ENCODE results near the gene PNKD. TPM values are rescaled to one million over a fixed set of nuclear protein-coding genes. Genes with fewer than 3 reads are reported as not detected.

PNKD gene
- total RNA-seq, 2 donors from 2014 or later, result 21.1 to 31.2 TPM

- H3K4me3 Mint-ChIP-seq, result peak within 1 kb of the TSS; percentile 65
These were observed 9.4 kb upstream of the PNKD start, which contains the start of gene GPBAR1 for GRCh38 chr2:218260742-218261422. Gene GPBAR1 (plus strand): TSS chr2:218261015. CDS start chr2:218262725, 1,710 bp downstream.

GRCh38 chr2:218261423-218262236 is 8.7 kb upstream of the PNKD start:
- Mint-ChIP-seq H3K27me3 (no peaks in the 10 kb centered on the region), H3K4me3 (no peak overlapping the region), H3K4me1 (peaks cover 18% of the 10 kb centered on the region), H3K36me3 (ENCODE audit: low read depth) (no peaks in the 10 kb centered on the region), H3K27ac (peak overlapping the region; percentile 49)
- ATAC-seq (no peak), DNase-seq (no peak)
- no peaks in the 10 kb centered on the region for H3K9me3 ChIP-seq (ENCODE audit: control insufficient read depth, low read length, poor library complexity, severe bottlenecking)

More at GRCh38 chr2:218260742-218261422, 9.4 kb upstream of the PNKD start, which contains the start of gene GPBAR1:
- H3K9me3 ChIP-seq (ENCODE audit: control insufficient read depth, low read length, poor library complexity, severe bottlenecking), result no peaks in the 10 kb centered on the region
- ATAC-seq, result no peak
- H3K4me1 Mint-ChIP-seq, result peaks cover 18% of the 10 kb centered on the region
- no peaks in the 10 kb centered on the region for H3K27me3 Mint-ChIP-seq
- no peak for DNase-seq
- H3K27ac Mint-ChIP-seq, result peak within 1 kb of the TSS; percentile 89
- no peaks in the 10 kb centered on the region for H3K36me3 Mint-ChIP-seq (ENCODE audit: low read depth)

- H3K27me3 Mint-ChIP-seq, result no peaks in the 10 kb centered on the region
- no peaks in the 10 kb centered on the region for H3K36me3 Mint-ChIP-seq (ENCODE audit: low read depth)
- DNase-seq, result no peak
- peak overlapping the region; percentile 49 for H3K27ac Mint-ChIP-seq
- no peaks in the 10 kb centered on the region for H3K9me3 ChIP-seq (ENCODE audit: control insufficient read depth, low read length, poor library complexity, severe bottlenecking)
- H3K4me1 Mint-ChIP-seq, result peaks cover 22% of the 10 kb centered on the region
- ATAC-seq, result no peak
- H3K4me3 Mint-ChIP-seq, result no peak overlapping the region
These were observed 8.1 kb upstream of the PNKD start for GRCh38 chr2:218262237-218262600.

- H3K27ac Mint-ChIP-seq, result no peak overlapping the region
- no peaks in the 10 kb centered on the region for H3K36me3 Mint-ChIP-seq (ENCODE audit: low read depth)
- no peaks in the 10 kb centered on the region for H3K9me3 ChIP-seq (ENCODE audit: control insufficient read depth, low read length, poor library complexity, severe bottlenecking)
- H3K4me1 Mint-ChIP-seq, result peaks cover 21% of the 10 kb centered on the region
- ATAC-seq (no peak), DNase-seq (no peak)
- H3K4me3 Mint-ChIP-seq, result no peak overlapping the region
- H3K27me3 Mint-ChIP-seq, result no peaks in the 10 kb centered on the region
These were observed 7.4 kb upstream of the PNKD start for GRCh38 chr2:218262631-218263586.

- Mint-ChIP-seq H3K4me1 (peaks cover 21% of the 10 kb centered on the region), H3K4me3 (no peak overlapping the region), H3K27ac (peak overlapping the region; percentile 60), H3K36me3 (ENCODE audit: low read depth) (no peaks in the 10 kb centered on the region), H3K27me3 (no peaks in the 10 kb centered on the region)
- no peaks in the 10 kb centered on the region for H3K9me3 ChIP-seq (ENCODE audit: control insufficient read depth, low read length, poor library complexity, severe bottlenecking)
- no peak for ATAC-seq
- DNase-seq, result no peak
These were observed 6.3 kb upstream of the PNKD start for GRCh38 chr2:218263817-218264641.

GRCh38 chr2:218264773-218265561 is 5.4 kb upstream of the PNKD start:
- peak overlapping the region; percentile 60 for H3K27ac Mint-ChIP-seq

GRCh38 chr2:218265626-218266025 is 4.7 kb upstream of the PNKD start:
- no peaks in the 10 kb centered on the region for H3K9me3 ChIP-seq (ENCODE audit: control insufficient read depth, low read length, poor library complexity, severe bottlenecking)
- no peaks in the 10 kb centered on the region for H3K36me3 Mint-ChIP-seq (ENCODE audit: low read depth)
- DNase-seq (no peak), ATAC-seq (no peak)
- peak overlapping the region; percentile 39 for H3K4me3 Mint-ChIP-seq
- H3K4me1 Mint-ChIP-seq, result peaks cover 24% of the 10 kb centered on the region
- no peaks in the 10 kb centered on the region for H3K27me3 Mint-ChIP-seq
- peak overlapping the region; percentile 60 for H3K27ac Mint-ChIP-seq

More at GRCh38 chr2:218264773-218265561, 5.4 kb upstream of the PNKD start:
- H3K4me3 Mint-ChIP-seq, result peak overlapping the region; percentile 39
- H3K9me3 ChIP-seq (ENCODE audit: control insufficient read depth, low read length, poor library complexity, severe bottlenecking), result no peaks in the 10 kb centered on the region
- no peaks in the 10 kb centered on the region for H3K36me3 Mint-ChIP-seq (ENCODE audit: low read depth)
- no peaks in the 10 kb centered on the region for H3K27me3 Mint-ChIP-seq
- no peak for ATAC-seq
- no peak for DNase-seq
- peaks cover 21% of the 10 kb centered on the region for H3K4me1 Mint-ChIP-seq

GRCh38 chr2:218266316-218266979 is 3.9 kb upstream of the PNKD start:
- no peak for DNase-seq

GRCh38 chr2:218267259-218267658 is 3.1 kb upstream of the PNKD start:
- DNase-seq (no peak), ATAC-seq (no peak)
- Mint-ChIP-seq H3K36me3 (ENCODE audit: low read depth) (no peaks in the 10 kb centered on the region), H3K27ac (peak overlapping the region; percentile 60), H3K27me3 (no peaks in the 10 kb centered on the region), H3K4me3 (no peak overlapping the region), H3K4me1 (peaks cover 36% of the 10 kb centered on the region)
- H3K9me3 ChIP-seq (ENCODE audit: control insufficient read depth, low read length, poor library complexity, severe bottlenecking), result no peaks in the 10 kb centered on the region

More at GRCh38 chr2:218266316-218266979, 3.9 kb upstream of the PNKD start:
- H3K9me3 ChIP-seq (ENCODE audit: control insufficient read depth, low read length, poor library complexity, severe bottlenecking), result no peaks in the 10 kb centered on the region
- Mint-ChIP-seq H3K27me3 (no peaks in the 10 kb centered on the region), H3K4me1 (peaks cover 28% of the 10 kb centered on the region), H3K36me3 (ENCODE audit: low read depth) (no peaks in the 10 kb centered on the region), H3K4me3 (no peak overlapping the region), H3K27ac (peak overlapping the region; percentile 60)
- ATAC-seq, result no peak

GRCh38 chr2:218270721-218271486 is 585 bp downstream of the PNKD start:
- Mint-ChIP-seq H3K27ac (peak overlapping the region; percentile 90), H3K27me3 (no peaks in the 10 kb centered on the region), H3K36me3 (ENCODE audit: low read depth) (peaks cover 2% of the 10 kb centered on the region), H3K4me3 (peak overlapping the region; percentile 95), H3K4me1 (peaks cover 41% of the 10 kb centered on the region)
- no peak for DNase-seq
- H3K9me3 ChIP-seq (ENCODE audit: control insufficient read depth, low read length, poor library complexity, severe bottlenecking), result no peaks in the 10 kb centered on the region
- no peak for ATAC-seq

GRCh38 chr2:218271487-218271797 is 1.1 kb downstream of the PNKD start:
- Mint-ChIP-seq H3K27ac (peak overlapping the region; percentile 90), H3K27me3 (no peaks in the 10 kb centered on the region), H3K4me1 (peaks cover 40% of the 10 kb centered on the region), H3K4me3 (peak overlapping the region; percentile 95), H3K36me3 (ENCODE audit: low read depth) (peaks cover 2% of the 10 kb centered on the region)
- DNase-seq (no peak), ATAC-seq (no peak)
- H3K9me3 ChIP-seq (ENCODE audit: control insufficient read depth, low read length, poor library complexity, severe bottlenecking), result no peaks in the 10 kb centered on the region
